SK-N-SH (cell line): ENCODE data around the gene PEX7. TPM values are rescaled to one million over a fixed set of nuclear protein-coding genes. Genes with fewer than 3 reads are reported as not detected.

Experiments
- CTCF ChIA-PET: fragments of 300-600, 350-600 bp; formaldehyde crosslinking; extraction: SDS; loops from one replicate; lab custom pipeline; 2021; lab: Yijun Ruan, JAX
- POLR2A ChIA-PET: fragments of 350-600 bp; sonication (Branson Sonifier 250); formaldehyde crosslinking; extraction: SDS; loops from one replicate; lab custom pipeline; 2020; ENCODE audit warnings: antibody characterized with exemption, inconsistent platforms; lab: Yijun Ruan, JAX
- DNase-seq: peaks from one replicate; pipeline ENCODE4 v3.0.0; 2012
- H2AFZ ChIP-seq: fragments of 200-600 bp; sonication (generic); 2 replicates; pipeline ENCODE4 v1.8.1; 2016; ENCODE audit warnings: antibody characterized with exemption, mild to moderate bottlenecking, low read depth
- H3F3A ChIP-seq: fragments of 200-600 bp; sonication (generic); replicated peaks from 2 replicates; pipeline ENCODE3; 2016; ENCODE audit warnings: antibody characterized with exemption, mild to moderate bottlenecking; ENCODE audit not compliant: insufficient read depth
- H3K27ac ChIP-seq, 2 experiments: fragments of 200-500 bp in 1 of 2; fragments of 200-600 bp in 1 of 2; sonication (Bioruptor generic) in 1 of 2; sonication (generic), shearing (Covaris generic) in 1 of 2; 2 replicates each; pipeline versions ENCODE4 v1.5.1 to v1.6.1; 2014 to 2016; ENCODE audit warnings: low read depth in 2 of 2, inconsistent platforms in 1 of 2, low read length in 1 of 2, mild to moderate bottlenecking in 1 of 2, mixed read lengths in 1 of 2
- H3K27me3 ChIP-seq: fragments of 200-600 bp; sonication (generic), shearing (Covaris generic); 2 replicates; pipeline ENCODE4 v1.6.1; 2016; ENCODE audit warnings: mixed run types; ENCODE audit not compliant: insufficient read depth
- H3K36me3 ChIP-seq, 2 experiments: fragments of 200-500 bp in 1 of 2; fragments of 200-600 bp in 1 of 2; sonication (Bioruptor generic) in 1 of 2; sonication (generic) in 1 of 2; replicated peaks in 1 of 2; 2 replicates each; pipeline versions ENCODE3 to v1.5.1; 2014 to 2016; ENCODE audit warnings: low read length in 1 of 2, mild to moderate bottlenecking in 1 of 2; ENCODE audit not compliant: insufficient read depth in 2 of 2, control insufficient read depth in 1 of 2
- H3K4me1 ChIP-seq, 2 experiments: fragments of 200-500 bp in 1 of 2; fragments of 200-600 bp in 1 of 2; sonication (Bioruptor generic) in 1 of 2; sonication (generic), shearing (Covaris generic) in 1 of 2; 2 replicates each; pipeline versions ENCODE4 v1.5.1 to v1.6.1; 2014 to 2016; ENCODE audit warnings: low read depth in 1 of 2, low read length in 1 of 2, mixed run types in 1 of 2; ENCODE audit not compliant: insufficient read depth in 2 of 2, control insufficient read depth in 1 of 2
- H3K4me2 ChIP-seq: fragments of 200-600 bp; sonication (generic), shearing (Covaris generic); 2 replicates; pipeline ENCODE4 v1.6.1; 2017; ENCODE audit warnings: mixed run types
- H3K4me3 ChIP-seq, 2 experiments: fragments of 200-500 bp in 1 of 2; fragments of 200-600 bp in 1 of 2; sonication (Bioruptor generic) in 1 of 2; sonication (generic), shearing (Covaris generic) in 1 of 2; 2 replicates each; pipeline versions ENCODE4 v1.5.1 to v1.8.1; 2014 to 2016; ENCODE audit warnings: low read depth in 2 of 2, inconsistent platforms in 1 of 2, low read length in 1 of 2, mild to moderate bottlenecking in 1 of 2, mixed read lengths in 1 of 2, moderate library complexity in 1 of 2
- H3K79me2 ChIP-seq: fragments of 200-600 bp; sonication (generic); 2 replicates; pipeline ENCODE4 v1.8.1; 2017; ENCODE audit warnings: mild to moderate bottlenecking; ENCODE audit not compliant: insufficient read depth
- H3K9ac ChIP-seq: fragments of 200-600 bp; sonication (generic); 2 replicates; pipeline ENCODE4 v1.6.1; 2017; ENCODE audit warnings: mixed run types
- H3K9me2 ChIP-seq: fragments of 200-600 bp; sonication (generic); 2 replicates; pipeline ENCODE4 v1.6.1; 2017; ENCODE audit warnings: mixed run types
- H3K9me3 ChIP-seq: fragments of 200-600 bp; sonication (generic); 2 replicates; pipeline ENCODE4 v1.6.1; 2017; ENCODE audit warnings: mixed run types, mild to moderate bottlenecking, moderate library complexity
- H4K20me1 ChIP-seq: fragments of 200-600 bp; sonication (generic); 2 replicates; pipeline ENCODE4 v1.6.1; 2017; ENCODE audit warnings: mild to moderate bottlenecking, mixed run types; ENCODE audit not compliant: insufficient read depth
- CHD2 ChIP-seq: fragments of 150-350 bp; IDR thresholded peaks from 2 replicates; pipeline ENCODE4 v1.6.1; 2018; ENCODE audit warnings: low read length; ENCODE audit not compliant: partially characterized antibody
- ELF1 ChIP-seq: IDR thresholded peaks from 2 replicates; pipeline ENCODE4 v1.4.0; 2012
- FOSL2 ChIP-seq: IDR thresholded peaks from 2 replicates; pipeline ENCODE4 v1.4.0; 2012; ENCODE audit warnings: low read depth, mild to moderate bottlenecking, moderate library complexity, borderline replicate concordance
- FOXJ3 ChIP-seq: sonication (generic); formaldehyde crosslinking; IDR thresholded peaks from 2 replicates; pipeline ENCODE4 v1.5.1; 2020; ENCODE audit warnings: mild to moderate bottlenecking, missing genetic modification reagents
- FOXM1 ChIP-seq: IDR thresholded peaks from 2 replicates; pipeline ENCODE4 v1.4.0; 2012; ENCODE audit warnings: low read depth, mild to moderate bottlenecking
- GATA2 ChIP-seq: sonication (generic); formaldehyde crosslinking; IDR thresholded peaks from 2 replicates; pipeline ENCODE4 v1.5.0; 2020; ENCODE audit warnings: mild to moderate bottlenecking, missing genetic modification reagents
- JUND ChIP-seq: IDR thresholded peaks from 2 replicates; pipeline ENCODE4 v1.4.0; 2012
- MEF2A ChIP-seq: IDR thresholded peaks from 2 replicates; pipeline ENCODE4 v1.4.0; 2012; ENCODE audit warnings: low read depth, borderline replicate concordance
- MXI1 ChIP-seq: IDR thresholded peaks from 2 replicates; pipeline ENCODE4 v1.6.1; 2012; ENCODE audit warnings: mild to moderate bottlenecking, low read depth, low read length, improper control_type of control experiment
- NFIC ChIP-seq: IDR thresholded peaks from 2 replicates; pipeline ENCODE4 v1.4.0; 2012; ENCODE audit warnings: borderline replicate concordance
- NRF1 ChIP-seq: IDR thresholded peaks from 2 replicates; pipeline ENCODE4 v1.6.1; 2012; ENCODE audit warnings: low read depth, mild to moderate bottlenecking, low read length
- RAD21 ChIP-seq: IDR thresholded peaks from 2 replicates; pipeline ENCODE4 v1.6.1; 2012; ENCODE audit warnings: mild to moderate bottlenecking, low read length
- RXRA ChIP-seq: IDR thresholded peaks from 2 replicates; pipeline ENCODE4 v1.4.0; 2012; ENCODE audit warnings: low read depth, mild to moderate bottlenecking, borderline replicate concordance
- TEAD4 ChIP-seq: IDR thresholded peaks from 2 replicates; pipeline ENCODE4 v1.4.0; 2012; ENCODE audit warnings: mild to moderate bottlenecking, borderline replicate concordance; ENCODE audit not compliant: insufficient read depth
- YY1 ChIP-seq: IDR thresholded peaks from 2 replicates; pipeline ENCODE4 v1.4.0; 2012; ENCODE audit warnings: low read depth, mild to moderate bottlenecking
- WGBS: methylation state at CpG from one replicate; pipeline ENCODE4 v1.1.6; 2017; ENCODE audit warnings: low lambda C conversion rate; 5-methylcytosine and 5-hydroxymethylcytosine counted together
- polyA plus RNA-seq, 3 experiments: library from polyadenylated mRNA; depleted of rRNA; stranded (reverse); fragments of >200 nt; gene quantifications; 2 replicates each; pipeline ENCODE4 v1.2.3, GENCODE V29; 2012
- TF ChIP-seq, protein P1 (sequence below): fragments of 200-600 bp; sonication (generic); IDR thresholded peaks from 2 replicates; pipeline ENCODE4 v1.6.1; 2017; ENCODE audit warnings: antibody characterized with exemption, mild to moderate bottlenecking, moderate library complexity
- TF ChIP-seq, protein P2 (sequence below): fragments of 150-350 bp; IDR thresholded peaks from 2 replicates; pipeline ENCODE4 v1.6.1; 2016; ENCODE audit warnings: mild to moderate bottlenecking, low read depth, low read length
- TF ChIP-seq, protein P3 (sequence below): IDR thresholded peaks from 2 replicates; pipeline ENCODE4; 2012
- TF ChIP-seq, protein P4 (sequence below): IDR thresholded peaks from 2 replicates; pipeline ENCODE4 v1.4.0; 2012; ENCODE audit warnings: low read depth, borderline replicate concordance

PEX7 gene
- polyA plus RNA-seq, 1 of the 3 experiments (the other 2 are of a cell fraction), result 10.8 TPM

DNA sequence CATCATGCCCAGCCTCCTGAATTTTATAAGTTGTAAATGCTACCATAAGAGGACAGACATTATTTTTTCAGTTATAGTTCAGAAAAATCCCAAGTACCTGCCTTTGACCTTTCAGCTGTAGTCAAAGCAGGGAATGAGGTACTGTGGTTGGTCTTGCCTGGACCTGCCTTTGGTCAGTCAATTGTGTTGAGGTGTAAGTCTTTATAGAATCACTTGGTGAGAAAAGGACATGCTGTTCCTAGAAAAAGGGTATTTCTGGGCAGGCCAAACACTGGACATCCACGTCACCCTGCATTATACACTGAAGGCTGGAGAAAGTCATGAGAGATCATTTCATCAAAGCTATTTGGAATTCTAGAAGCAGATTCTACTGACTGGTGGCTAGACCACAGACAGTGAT is 40.3 kb downstream of the PEX7 start:
- POLR2A ChIA-PET, result no interaction called here
- H3K4me2 ChIP-seq, result no peak overlapping the region
- H3K4me3 ChIP-seq, result no peak overlapping the region
- CTCF ChIA-PET, result interaction anchor here (0.7 to 1.5 kb wide), 3 partner anchors 17 to 111 kb away, joined by 3 to 4 read pairs (median 3); no protein-coding TSS in a partner anchor
- H4K20me1 ChIP-seq, result no peaks in the 10 kb centered on the region
- no peaks in the 10 kb centered on the region for H3K9me3 ChIP-seq
- peaks cover 4 to 10% of the 10 kb centered on the region in 2 experiments; a peak in 3 of 4 replicates for H3K4me1 ChIP-seq
- no peaks in the 10 kb centered on the region for H3K36me3 ChIP-seq
- DNase-seq, result no peak
- no peaks in the 10 kb centered on the region for H3K79me2 ChIP-seq
- no peak overlapping the region for H3K9ac ChIP-seq
- H3K27ac ChIP-seq, result no peak overlapping the region
- H3K27me3 ChIP-seq, result no peaks in the 10 kb centered on the region
- no peak overlapping the region for H2AFZ ChIP-seq
- H3F3A ChIP-seq, result no peaks in the 10 kb centered on the region
- no peaks in the 10 kb centered on the region for H3K9me2 ChIP-seq
- TF ChIP-seq, protein P1, sequence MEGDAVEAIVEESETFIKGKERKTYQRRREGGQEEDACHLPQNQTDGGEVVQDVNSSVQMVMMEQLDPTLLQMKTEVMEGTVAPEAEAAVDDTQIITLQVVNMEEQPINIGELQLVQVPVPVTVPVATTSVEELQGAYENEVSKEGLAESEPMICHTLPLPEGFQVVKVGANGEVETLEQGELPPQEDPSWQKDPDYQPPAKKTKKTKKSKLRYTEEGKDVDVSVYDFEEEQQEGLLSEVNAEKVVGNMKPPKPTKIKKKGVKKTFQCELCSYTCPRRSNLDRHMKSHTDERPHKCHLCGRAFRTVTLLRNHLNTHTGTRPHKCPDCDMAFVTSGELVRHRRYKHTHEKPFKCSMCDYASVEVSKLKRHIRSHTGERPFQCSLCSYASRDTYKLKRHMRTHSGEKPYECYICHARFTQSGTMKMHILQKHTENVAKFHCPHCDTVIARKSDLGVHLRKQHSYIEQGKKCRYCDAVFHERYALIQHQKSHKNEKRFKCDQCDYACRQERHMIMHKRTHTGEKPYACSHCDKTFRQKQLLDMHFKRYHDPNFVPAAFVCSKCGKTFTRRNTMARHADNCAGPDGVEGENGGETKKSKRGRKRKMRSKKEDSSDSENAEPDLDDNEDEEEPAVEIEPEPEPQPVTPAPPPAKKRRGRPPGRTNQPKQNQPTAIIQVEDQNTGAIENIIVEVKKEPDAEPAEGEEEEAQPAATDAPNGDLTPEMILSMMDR, result no peak
- TF ChIP-seq RAD21, result no peak
- TF ChIP-seq FOSL2, result no peak
- no peak for TF ChIP-seq CHD2
- TF ChIP-seq FOXJ3 (CRISPR knock-in tag), result no peak
- TF ChIP-seq YY1, result no peak
- TF ChIP-seq FOXM1, result no peak
- TF ChIP-seq JUND, result no peak
- TF ChIP-seq, protein P2, sequence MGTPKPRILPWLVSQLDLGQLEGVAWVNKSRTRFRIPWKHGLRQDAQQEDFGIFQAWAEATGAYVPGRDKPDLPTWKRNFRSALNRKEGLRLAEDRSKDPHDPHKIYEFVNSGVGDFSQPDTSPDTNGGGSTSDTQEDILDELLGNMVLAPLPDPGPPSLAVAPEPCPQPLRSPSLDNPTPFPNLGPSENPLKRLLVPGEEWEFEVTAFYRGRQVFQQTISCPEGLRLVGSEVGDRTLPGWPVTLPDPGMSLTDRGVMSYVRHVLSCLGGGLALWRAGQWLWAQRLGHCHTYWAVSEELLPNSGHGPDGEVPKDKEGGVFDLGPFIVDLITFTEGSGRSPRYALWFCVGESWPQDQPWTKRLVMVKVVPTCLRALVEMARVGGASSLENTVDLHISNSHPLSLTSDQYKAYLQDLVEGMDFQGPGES, result no peak
- TF ChIP-seq MEF2A, result no peak
- TF ChIP-seq NRF1, result no peak
- TF ChIP-seq TEAD4, result no peak
- no peak for TF ChIP-seq NFIC
- no peak for TF ChIP-seq ELF1
- no peak for TF ChIP-seq RXRA
- TF ChIP-seq, protein P3, sequence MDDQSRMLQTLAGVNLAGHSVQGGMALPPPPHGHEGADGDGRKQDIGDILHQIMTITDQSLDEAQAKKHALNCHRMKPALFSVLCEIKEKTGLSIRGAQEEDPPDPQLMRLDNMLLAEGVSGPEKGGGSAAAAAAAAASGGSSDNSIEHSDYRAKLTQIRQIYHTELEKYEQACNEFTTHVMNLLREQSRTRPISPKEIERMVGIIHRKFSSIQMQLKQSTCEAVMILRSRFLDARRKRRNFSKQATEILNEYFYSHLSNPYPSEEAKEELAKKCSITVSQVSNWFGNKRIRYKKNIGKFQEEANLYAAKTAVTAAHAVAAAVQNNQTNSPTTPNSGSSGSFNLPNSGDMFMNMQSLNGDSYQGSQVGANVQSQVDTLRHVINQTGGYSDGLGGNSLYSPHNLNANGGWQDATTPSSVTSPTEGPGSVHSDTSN, result no peak
- no peak for TF ChIP-seq MXI1
- TF ChIP-seq GATA2, result no peak
- TF ChIP-seq, protein P4, sequence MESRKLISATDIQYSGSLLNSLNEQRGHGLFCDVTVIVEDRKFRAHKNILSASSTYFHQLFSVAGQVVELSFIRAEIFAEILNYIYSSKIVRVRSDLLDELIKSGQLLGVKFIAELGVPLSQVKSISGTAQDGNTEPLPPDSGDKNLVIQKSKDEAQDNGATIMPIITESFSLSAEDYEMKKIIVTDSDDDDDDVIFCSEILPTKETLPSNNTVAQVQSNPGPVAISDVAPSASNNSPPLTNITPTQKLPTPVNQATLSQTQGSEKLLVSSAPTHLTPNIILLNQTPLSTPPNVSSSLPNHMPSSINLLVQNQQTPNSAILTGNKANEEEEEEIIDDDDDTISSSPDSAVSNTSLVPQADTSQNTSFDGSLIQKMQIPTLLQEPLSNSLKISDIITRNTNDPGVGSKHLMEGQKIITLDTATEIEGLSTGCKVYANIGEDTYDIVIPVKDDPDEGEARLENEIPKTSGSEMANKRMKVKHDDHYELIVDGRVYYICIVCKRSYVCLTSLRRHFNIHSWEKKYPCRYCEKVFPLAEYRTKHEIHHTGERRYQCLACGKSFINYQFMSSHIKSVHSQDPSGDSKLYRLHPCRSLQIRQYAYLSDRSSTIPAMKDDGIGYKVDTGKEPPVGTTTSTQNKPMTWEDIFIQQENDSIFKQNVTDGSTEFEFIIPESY, result no peak
- TF ChIP-seq, all 33 proteins: peak for 0
- WGBS, result 100% methylated on average over 1 of the region's 1 CpG
